Lower leg skin (tissue), 3 donors: ENCODE measurements around the gene CAPN8.

Experiments used
- POLR2A ChIP-seq, 2 donors: fragments of 450-650 bp; IDR thresholded peaks; one replicate each; pipeline ENCODE4 v1.6.1; 2016 to 2017; ENCODE audit warnings: antibody characterized with exemption in 2 of 2, mild to moderate bottlenecking in 1 of 2, moderate library complexity in 1 of 2
- TF ChIP-seq, protein P1 (sequence below), 3 donors: fragments of 450-650 bp; IDR thresholded peaks; one replicate each; pipeline ENCODE4 v1.5.1; 2016; ENCODE audit warnings: antibody characterized with exemption in 3 of 3, mild to moderate bottlenecking in 3 of 3, moderate library complexity in 2 of 3

DNA sequence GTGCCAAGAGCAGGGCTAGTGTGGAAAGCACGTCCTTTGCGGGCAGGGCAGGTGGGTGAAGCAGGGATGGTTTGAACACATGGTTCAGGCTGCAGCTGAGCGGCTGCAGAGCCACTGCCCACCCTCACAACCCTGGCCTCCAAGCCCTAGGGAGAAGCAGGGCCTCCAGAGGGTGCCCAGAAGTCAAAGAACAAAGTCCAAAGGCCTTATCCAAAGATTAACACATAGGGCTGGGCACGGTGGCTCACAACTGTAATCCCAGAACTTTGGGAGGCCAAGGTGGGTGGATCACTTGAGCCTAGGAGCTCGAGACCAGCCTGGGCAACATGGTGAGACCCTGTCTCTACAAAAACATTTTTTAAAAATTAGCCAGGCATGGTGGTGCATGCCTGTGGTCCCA, 46.8 kb downstream of the CAPN8 start:
- TF ChIP-seq POLR2A (IDR thresholded peaks at IDR 0.05), result no peak
- TF ChIP-seq, protein P1, sequence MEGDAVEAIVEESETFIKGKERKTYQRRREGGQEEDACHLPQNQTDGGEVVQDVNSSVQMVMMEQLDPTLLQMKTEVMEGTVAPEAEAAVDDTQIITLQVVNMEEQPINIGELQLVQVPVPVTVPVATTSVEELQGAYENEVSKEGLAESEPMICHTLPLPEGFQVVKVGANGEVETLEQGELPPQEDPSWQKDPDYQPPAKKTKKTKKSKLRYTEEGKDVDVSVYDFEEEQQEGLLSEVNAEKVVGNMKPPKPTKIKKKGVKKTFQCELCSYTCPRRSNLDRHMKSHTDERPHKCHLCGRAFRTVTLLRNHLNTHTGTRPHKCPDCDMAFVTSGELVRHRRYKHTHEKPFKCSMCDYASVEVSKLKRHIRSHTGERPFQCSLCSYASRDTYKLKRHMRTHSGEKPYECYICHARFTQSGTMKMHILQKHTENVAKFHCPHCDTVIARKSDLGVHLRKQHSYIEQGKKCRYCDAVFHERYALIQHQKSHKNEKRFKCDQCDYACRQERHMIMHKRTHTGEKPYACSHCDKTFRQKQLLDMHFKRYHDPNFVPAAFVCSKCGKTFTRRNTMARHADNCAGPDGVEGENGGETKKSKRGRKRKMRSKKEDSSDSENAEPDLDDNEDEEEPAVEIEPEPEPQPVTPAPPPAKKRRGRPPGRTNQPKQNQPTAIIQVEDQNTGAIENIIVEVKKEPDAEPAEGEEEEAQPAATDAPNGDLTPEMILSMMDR (IDR thresholded peaks at IDR 0.05), result no peak
